HG02943 (cell line): ENCODE results near the gene GRID2.

Experiments
- ATAC-seq: cut with Tn5 transposase; IDR thresholded peaks from one replicate; pipeline ENCODE4 v1.9.1; 2021; ENCODE audit warnings: mild to moderate bottlenecking, low read depth, moderate library complexity; ENCODE audit not compliant: unreplicated experiment

The GRID2 gene

DNA sequence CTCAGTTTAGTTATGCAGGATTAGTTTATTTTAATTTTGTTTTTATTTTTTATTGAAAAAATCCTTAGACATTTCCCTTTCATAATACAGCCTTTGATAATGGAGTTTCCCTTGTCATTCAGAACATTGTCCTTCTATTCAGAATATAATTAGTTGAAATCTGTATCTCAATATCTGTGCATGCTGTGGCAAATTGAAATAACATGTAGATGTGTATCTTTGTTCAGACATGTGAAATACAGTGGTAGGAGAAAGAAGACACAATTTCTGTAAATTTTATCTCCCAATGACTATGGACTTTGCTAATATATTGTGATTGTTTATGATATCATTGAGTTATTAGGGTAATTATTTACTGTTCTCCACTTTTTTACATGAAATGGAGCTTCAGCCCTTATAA is 353.9 kb downstream of the GRID2 start:
- ATAC-seq: no peak

DNA sequence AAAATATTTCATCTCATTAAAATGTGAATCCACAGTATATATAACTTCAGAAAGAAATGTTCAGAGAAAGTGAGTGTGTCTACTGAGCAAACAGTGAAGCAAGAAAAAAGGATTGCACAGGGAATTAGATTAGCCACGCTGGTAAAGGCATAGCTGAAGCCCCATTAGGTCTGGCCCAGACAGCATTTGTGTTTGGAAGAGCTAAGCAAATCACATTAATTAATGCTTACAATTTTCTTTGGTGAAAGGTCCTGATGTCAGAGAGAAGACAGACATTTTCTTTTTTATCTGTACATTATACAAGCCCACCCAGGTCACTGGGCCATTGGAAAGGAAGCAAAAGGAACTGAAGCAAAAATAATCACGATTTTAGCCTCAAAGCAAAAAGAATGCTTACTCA is 354.6 kb downstream of the GRID2 start:
- no peak for ATAC-seq

DNA sequence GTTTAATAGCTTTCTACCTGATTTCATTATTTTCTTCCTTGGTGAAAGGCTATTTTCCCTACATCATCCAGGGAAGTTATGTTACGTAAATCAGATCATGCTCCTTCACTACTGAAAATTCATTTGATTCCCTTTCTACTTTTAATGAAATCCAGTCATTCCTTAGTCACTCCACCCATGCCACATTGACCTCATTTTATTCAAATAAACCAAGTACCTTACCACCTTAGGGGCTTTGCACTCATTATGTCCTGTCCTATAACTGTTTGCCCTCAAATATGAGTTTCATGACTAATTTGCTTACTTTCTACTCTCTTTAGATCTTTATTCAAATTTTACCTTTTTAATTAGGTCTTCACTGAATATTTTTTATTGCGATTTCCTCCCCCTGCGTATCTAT is 374.0 kb downstream of the GRID2 start:
- no peak for ATAC-seq

DNA sequence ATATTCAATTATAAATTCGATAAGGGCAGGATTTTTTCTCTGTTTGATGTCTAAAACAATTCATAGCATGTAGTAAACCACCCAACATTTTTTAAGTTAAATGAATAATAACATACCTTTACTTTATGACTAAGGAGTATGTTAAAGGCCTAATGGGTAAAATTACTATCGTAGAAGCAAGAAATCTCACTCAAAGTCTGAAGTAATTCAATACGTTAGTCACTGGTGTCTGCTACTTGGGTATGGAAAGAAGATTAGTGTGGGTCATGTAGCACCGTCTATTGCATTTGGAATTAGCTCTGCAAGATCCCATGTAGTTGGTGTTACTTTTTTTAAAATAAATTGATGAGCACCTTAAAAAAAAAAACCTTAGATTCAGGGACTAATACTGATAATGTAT is 374.5 kb downstream of the GRID2 start:
- no peak for ATAC-seq

DNA sequence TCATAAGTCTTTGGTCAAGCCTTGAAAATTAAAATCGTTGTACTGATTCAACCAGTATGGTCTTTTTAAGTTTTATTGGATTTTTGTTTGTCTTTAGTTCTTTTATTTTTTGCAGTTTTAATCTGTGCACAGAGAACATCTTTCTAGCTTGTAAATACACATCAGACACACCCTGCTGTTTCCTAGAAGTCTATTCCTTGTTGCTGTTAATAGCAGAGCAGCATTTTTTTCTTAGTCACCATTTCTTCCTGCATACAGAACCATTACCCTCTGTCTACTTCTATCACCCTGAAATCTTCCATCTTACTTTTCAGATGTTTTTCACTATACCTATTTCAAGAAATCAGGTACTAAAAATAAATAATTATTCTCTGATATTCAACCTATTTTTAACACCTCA is 375.4 kb downstream of the GRID2 start:
- no peak for ATAC-seq

DNA sequence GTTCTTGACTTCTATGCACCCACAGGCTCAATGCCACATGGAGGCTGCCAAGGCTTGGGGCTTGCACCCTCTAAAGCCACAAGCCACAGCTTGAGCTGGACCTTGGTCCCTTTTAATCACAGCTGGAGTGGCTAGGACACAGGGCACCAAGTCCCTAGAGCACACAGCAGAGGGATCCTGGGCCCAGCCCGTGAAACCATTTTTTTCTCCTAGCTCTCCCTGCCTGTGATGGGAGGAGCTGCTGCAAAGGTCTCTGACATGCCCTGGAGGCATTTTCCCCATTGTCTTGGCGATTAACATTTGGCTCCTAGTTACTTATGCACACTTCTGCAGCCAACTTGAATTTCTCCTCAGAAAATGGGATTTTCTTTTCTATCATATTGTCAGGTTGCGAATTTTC is 410.9 kb downstream of the GRID2 start:
- no peak for ATAC-seq

DNA sequence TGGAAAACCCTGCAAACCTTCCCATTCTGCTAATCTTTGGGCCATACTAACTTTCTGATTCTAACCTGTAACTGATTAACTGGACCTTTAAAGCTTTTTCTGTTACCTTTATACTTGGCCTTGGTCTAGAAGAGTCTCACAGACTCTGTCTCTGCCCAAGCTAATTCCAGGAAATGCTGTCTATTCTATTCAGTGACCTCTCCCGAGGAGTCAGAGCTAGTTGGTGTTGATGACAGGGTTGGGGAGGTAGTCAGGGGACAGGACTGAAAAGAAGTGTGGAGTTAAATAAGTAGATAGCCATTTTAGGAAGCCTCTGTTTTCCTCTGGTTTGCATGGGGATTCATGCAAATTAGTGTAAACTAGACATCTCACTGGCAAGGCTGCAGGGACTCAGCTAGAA is 429.5 kb downstream of the GRID2 start:
- ATAC-seq: no peak

DNA sequence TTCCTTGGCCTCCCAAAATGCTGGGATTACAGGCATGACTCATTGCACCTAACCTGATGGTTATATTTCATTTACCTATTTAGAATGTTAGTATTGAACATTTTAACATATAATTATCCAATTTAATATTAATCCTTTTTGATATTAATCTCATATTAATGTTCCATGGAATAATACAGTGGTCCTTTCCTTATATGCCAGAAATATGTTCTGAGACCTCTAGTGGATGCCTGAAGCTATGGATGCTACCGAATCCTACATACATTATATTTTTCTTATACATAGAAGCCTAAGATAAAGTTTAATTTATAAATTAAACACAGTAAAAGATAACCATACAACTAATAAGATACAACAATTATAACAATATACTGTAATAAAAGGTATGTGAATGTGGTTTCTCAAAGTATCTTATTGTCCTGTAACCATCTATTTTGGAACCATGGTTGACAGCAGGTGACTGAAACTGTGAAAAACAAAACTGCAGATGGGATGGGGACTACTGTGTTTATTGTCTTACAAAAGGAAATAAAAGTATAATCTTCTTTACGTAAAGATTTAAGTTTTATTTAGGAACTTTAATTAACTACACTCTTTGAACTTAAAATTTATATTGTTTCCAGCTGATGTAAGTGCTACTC is 431.4 kb downstream of the GRID2 start:
- ATAC-seq: no peak

DNA sequence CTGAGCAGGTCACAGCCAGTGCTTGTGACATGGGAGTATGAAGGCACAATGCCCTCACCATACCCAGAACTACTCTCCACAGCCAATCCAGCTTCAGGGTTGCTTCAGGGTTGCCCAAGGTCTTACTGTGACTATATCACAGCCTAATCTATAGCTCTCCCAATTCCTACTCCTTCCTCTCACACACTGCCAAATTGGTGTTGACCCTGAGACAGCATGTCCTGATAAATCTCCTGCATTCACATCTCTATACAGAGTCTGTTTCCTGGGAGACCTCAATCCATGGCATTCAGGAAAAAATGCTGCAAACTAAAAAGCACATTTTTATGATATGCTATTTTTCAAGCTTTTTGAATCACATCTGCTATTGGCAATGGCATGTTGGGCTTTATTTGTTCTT is 456.7 kb downstream of the GRID2 start:
- ATAC-seq: no peak

DNA sequence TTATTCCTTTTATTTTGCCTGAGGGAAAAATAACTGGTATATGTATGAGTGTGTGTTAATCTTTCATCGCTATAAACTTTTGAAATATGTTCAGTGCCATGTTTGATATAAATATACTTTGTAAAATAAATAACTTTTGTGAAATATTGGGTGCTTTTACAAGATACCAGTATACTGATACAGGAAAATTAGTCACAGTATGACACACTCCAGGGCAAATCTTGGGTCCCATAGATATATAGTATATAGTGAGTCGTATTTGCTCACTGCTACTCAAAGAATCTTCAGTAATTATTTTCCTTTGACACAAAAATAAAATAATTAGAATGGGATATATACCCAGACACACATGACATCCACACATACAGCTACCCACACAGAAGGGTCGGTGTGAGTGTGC is 472.3 kb downstream of the GRID2 start:
- no peak for ATAC-seq

DNA sequence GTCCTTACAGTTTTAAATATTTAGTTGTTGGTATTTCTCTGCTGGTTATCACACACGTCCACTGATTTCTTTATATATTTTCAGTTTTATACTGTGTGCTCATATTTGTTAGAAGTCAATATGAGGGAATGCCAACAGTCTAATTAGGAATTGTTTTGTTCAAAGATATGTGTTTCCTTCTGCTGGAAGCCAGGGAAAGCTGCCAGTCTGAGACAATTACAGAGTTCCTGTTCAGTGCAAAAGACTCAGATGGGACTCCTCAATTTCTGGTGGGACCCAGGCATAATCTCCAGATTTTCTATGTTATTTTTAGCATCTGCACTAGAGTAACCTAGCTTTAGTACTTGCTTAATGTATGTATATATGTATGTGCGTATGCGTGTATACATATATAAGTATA is 486.0 kb downstream of the GRID2 start:
- no peak for ATAC-seq

DNA sequence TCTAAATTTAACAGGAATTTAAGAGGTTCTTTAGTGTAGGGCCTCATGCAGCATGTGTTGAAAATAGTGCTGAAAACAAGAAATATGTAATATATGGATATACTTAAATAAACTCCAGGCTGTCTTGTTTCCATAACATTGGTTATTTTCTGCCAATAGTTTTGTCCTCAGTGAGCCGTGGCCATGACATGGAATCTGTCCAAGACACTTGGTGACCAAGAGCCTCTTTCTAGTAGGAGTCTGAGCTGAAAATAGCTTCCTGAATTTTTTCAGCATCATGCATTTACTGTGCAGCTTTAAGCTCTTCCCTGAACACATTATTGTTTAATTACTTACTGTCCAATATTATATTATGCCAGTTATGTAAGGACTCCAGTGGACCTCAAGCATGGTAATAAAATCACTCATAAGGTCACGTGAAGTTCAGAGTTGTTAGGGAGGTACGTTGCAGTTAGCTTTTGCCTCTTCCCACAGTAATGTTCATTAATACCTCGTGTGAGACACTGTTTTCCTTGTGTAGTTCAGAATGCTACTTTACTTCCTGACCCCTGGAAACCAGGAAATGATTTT is 488.2 kb downstream of the GRID2 start:
- ATAC-seq: no peak

DNA sequence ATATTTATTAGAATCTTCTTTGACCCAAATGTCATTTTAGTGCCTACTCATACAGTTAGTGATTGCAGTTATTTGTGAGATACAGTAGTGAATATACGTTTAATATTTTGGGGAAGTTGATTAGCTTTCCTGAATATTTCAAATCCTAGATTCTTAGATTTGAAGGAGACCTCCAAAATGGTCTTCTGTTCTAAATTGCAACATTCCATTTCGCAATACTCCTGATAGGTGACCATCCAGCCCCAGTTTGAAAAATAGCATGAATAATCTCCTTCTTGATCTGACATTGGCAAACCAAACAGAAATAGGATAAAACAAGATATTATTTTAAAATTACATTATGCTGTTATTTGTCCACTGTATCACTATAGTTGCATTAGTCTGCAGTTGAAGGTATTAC is 505.6 kb downstream of the GRID2 start:
- ATAC-seq: no peak

DNA sequence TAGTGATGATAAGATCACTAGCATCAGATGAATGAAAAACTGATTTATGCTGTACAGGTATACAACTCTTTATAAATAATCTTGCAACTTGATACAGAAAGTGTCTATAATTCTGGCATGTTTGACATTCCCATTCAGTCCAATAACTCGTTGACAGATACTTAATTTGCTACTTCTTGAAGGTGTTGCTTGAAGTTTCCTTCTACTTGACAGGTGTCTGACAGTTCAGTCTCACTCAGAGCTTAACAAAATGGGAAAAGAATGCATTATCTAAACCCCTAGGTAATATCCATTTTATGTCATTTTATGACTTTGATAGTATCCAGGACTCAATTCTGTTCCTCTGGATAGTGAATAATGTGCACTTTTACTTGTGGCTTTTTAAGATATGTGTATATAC is 508.9 kb downstream of the GRID2 start:
- no peak for ATAC-seq

DNA sequence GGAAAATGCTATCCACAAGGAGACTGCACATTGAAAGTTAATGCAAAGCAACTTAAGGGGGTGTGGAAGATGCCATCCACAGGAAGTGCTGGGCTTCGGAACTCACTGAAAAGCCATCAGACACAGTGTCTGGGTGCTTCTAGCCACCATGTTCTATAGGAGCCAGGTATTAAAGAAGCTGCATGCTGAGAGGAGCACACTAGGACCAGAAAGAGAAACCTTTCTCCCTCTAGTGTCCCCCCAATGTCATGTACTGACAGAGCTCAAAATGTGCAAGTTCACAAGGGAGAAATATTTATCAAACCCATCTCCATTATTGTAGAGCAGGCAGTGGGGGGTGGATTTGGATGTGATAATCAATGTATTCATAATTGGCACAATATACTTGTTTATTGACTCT is 510.9 kb downstream of the GRID2 start:
- ATAC-seq: no peak

DNA sequence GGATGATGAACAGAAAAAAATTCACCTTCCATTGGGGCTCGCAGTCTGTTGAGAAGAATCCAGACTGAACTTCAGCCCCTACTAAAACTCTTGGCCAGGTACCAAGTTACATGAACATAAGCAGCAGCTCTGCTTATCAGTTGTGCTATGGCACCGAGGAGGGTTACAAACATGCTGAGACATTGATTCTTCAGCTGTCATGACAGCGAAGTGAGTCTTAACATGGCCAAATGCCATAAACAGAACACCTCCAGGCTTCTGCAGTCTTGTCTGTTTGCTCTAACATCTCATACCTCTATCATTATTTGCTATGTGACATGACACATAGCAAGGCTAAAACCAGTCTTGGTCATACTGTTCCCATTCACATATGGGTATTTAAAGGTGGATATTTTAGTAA is 521.5 kb downstream of the GRID2 start:
- no peak for ATAC-seq

DNA sequence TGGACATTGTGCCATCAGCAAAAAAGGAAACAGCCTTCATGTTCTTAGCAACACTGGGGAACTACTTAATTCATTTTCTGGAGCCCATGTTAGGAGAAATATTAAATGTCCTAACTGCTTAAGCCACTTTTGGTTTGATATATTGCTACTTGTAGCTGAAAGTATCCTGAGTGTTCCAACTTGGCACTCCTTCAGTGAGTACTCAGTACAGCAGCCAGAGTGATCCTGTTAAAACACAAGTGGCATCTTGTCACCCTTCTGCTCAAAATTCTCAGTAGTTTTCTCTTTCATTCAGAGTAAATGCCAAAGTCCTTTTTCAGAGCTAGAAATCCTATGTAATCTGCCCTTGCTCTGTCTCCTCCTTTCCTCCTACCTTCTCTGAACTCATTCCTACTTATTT is 522.0 kb downstream of the GRID2 start:
- ATAC-seq: no peak

DNA sequence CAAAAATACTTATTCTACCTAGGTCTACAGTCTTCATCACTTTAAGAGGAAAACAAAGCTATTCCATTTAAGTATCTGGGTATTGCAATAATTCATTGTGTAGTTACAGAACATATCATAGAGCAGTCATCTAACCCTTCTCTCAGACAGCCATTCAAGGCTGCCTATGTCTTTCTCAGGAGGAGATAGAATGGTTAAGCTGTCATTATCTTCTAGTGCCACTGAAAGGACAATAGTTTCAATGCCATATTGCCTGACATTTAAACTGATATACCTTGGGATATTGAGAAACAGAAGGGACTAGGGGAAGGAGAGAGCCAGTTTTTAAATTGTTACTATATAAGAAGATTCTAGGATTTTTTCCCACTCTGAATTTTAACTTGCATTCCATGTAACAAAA is 527.0 kb downstream of the GRID2 start:
- ATAC-seq: no peak

DNA sequence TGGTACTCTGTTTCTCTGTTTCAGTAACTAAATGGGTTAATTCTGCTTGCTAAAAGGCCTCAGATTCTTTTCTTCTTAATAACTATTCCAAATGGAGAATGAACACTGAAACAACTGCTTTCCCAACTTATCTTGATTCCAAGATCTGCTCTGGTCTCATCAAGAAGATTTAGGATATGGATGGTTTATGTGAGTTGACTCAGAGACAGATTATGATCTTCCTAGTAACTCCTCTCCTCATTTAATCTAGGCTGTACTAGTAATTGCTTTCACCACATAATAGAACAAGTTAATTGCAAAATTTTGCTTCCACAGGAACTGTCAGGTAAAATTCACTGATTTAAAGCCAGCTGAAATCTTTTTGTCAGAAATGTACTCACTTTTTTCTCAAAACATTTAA is 537.1 kb downstream of the GRID2 start:
- no peak for ATAC-seq

DNA sequence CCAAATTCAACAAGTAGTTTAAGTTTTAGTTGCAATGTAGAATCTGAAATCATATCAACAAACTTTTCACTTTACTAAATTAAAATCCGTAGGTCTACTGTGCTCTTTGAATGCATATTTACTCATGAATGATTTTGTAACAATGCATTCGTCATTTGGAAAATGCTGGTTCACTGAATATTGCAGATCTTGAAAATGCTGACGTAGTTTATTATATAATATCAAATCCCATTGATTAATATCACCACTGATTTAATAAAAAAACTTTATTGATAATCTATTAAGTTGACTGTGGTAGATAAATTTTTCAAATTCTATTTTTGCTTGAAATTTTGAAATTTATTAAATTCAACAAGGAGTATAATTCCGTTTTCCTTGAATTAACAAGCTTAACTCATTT is 540.0 kb downstream of the GRID2 start:
- no peak for ATAC-seq

DNA sequence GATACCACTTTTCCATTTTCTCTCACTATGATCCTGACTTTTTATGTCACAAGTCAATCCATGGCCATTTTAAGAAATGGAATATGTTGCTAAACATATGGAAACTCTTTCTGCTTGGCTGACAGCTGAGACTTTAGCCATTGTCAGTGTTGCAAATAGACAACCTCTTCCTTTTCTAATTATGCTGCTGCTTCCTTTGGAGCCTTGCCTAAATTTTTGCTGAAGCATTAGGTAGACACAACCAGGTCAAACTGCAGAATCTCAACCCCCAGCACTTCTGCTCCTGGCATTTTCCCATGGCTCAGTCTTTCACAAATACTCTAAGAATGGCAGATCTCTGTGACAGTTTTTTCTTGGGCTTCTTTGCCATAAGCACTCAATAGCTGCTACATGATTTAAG is 543.3 kb downstream of the GRID2 start:
- ATAC-seq: no peak

DNA sequence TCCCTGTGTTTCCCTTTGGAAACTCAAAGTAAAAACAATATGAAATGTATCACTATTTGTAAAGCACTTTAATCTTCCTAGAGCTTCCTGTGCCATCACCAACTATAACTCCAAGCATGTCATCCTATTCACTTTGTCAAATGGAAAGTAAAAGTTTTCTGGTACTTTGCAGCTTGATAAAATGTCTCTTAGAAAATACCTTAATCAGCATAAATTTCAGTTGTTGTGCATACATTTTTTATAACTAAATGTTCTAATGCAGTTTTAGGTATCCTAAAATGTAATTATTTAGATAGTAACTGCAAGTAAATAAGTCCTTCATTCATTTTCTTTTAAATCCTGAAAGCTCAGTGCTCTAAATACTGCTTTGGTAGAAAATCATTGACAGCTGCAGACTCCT is 558.7 kb downstream of the GRID2 start:
- no peak for ATAC-seq

DNA sequence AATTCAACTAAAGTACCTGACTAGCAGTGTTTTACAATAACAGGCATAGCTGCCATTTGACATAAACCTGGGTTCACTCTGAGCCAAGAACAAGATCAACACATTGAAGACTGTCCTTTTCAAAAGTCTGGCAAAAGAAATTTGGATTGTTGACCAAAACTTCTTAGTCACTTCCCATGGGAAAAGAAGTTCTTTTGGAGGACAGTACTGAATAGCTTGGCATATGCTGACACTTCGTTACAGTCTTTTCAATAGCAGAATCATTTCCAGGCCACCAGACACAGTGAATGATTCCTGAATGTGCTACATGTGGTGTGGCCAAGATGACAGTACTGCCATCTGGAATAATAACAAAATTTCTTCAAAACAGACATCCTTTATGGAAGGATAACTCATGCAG is 560.3 kb downstream of the GRID2 start:
- no peak for ATAC-seq
